Left ventricle myocardium inferior (tissue), 1 donor: Measurements from ENCODE around the gene CFTR. TPM values are rescaled to one million over a fixed set of nuclear protein-coding genes. Genes with fewer than 3 reads are reported as not detected.

Experiments used
- DNase-seq: peaks from one replicate; pipeline ENCODE4 v3.0.0-alpha.2; 2020
- H3K27ac ChIP-seq: fragments of 200-600 bp; replicated peaks from 2 replicates; pipeline ENCODE4 v1.8.0; 2021
- H3K27me3 ChIP-seq: fragments of 200-600 bp; 2 replicates; pipeline ENCODE4 v1.8.0; 2021; ENCODE audit warnings: low read depth
- H3K36me3 ChIP-seq: fragments of 200-600 bp; 2 replicates; pipeline ENCODE4 v1.8.0; 2021
- H3K4me1 ChIP-seq: fragments of 200-600 bp; 2 replicates; pipeline ENCODE4 v1.8.0; 2021
- H3K4me3 ChIP-seq: fragments of 200-600 bp; 2 replicates; pipeline ENCODE4 v1.8.0; 2021; ENCODE audit warnings: mild to moderate bottlenecking, moderate library complexity
- H3K9me3 ChIP-seq: fragments of 200-600 bp; replicated peaks from 2 replicates; pipeline ENCODE4 v1.8.0; 2021
- intact Hi-C: fragments of 100-400 bp; cut with micrococcal nuclease; formaldehyde crosslinking; loops from one replicate; pipeline ENCODE4 v1.11.0; 2022
- total RNA-seq: library from RNA; stranded (reverse); fragmentation: NEBNext Ultra II Directional; extraction: Animal tissue kit (Norgen Biotek cat#: 25700); gene quantifications from one replicate; pipeline ENCODE4 v1.2.1, GENCODE V29; 2021
- TF ChIP-seq, protein P1 (sequence below): fragments of 200-600 bp; IDR thresholded peaks from 2 replicates; pipeline ENCODE4 v1.8.0; 2021; ENCODE audit warnings: antibody characterized with exemption, mild to moderate bottlenecking, borderline replicate concordance
- donor health status: DM: no; HTN: yes; CAD: no; lungs with severe emphysema.

CFTR gene
- total RNA-seq, 1 donor from 2014 or later, result 0.11 TPM

DNA sequence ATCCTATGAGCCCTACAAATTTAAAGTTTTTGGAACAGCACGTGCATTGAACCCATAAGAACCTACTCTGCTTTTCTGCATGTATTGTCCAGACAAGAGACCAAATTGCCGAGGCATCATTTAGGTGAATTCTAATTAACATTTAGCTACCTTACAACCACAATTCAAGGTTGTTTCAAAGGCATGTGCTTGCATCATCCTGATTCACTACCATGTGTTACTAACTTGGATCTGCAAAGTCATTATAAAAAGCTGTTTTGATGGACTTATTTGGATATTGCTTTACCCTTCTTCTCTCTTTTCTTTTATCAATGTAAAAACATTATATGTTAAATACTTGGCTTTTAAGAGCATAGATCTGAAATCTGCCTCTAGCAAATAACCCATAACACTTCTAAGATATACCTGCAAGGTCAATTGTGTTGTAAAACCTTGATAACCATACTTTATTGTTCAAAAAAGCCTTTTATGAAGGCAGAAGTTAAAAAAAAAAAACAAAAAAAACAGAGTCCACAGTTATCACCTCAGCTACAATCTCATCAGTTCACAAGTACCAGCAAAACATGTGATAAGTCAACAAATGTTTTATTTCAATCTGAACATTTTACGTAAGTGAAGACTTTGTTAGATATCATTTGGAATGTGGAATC lies 51.9 kb downstream of the CFTR start:
- intact Hi-C loops, result no loop called here
- Histone ChIP-seq H3K36me3 (no peaks in the 10 kb centered on the region), H3K4me1 (no peaks in the 10 kb centered on the region), H3K27me3 (no peaks in the 10 kb centered on the region), H3K4me3 (no peak overlapping the region), H3K27ac (no peak overlapping the region), H3K9me3 (no peaks in the 10 kb centered on the region)
- TF ChIP-seq, protein P1, sequence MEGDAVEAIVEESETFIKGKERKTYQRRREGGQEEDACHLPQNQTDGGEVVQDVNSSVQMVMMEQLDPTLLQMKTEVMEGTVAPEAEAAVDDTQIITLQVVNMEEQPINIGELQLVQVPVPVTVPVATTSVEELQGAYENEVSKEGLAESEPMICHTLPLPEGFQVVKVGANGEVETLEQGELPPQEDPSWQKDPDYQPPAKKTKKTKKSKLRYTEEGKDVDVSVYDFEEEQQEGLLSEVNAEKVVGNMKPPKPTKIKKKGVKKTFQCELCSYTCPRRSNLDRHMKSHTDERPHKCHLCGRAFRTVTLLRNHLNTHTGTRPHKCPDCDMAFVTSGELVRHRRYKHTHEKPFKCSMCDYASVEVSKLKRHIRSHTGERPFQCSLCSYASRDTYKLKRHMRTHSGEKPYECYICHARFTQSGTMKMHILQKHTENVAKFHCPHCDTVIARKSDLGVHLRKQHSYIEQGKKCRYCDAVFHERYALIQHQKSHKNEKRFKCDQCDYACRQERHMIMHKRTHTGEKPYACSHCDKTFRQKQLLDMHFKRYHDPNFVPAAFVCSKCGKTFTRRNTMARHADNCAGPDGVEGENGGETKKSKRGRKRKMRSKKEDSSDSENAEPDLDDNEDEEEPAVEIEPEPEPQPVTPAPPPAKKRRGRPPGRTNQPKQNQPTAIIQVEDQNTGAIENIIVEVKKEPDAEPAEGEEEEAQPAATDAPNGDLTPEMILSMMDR, result no peak
- DNase-seq, result no peak

DNA sequence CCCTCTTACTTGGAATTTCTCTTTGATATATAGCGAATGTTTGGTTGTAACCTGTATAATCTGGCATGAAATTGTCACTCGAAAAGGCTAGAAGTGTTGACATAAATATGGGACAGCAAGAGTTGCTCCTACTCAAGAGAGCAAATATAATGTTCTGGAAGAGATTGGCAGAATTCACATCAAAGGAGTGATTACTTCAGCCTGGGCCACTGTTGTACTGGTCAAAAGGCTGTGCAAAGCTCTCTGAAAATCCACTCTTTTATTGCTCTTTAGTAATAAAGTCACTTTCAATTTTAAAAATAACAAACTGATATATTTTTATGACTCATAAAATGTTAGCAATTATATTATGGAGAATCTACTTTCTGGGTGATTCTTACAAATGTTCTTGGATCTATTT lies 58.2 kb downstream of the CFTR start:
- Histone ChIP-seq H3K27ac (no peak overlapping the region), H3K4me1 (no peaks in the 10 kb centered on the region), H3K36me3 (no peaks in the 10 kb centered on the region), H3K4me3 (no peak overlapping the region), H3K27me3 (no peaks in the 10 kb centered on the region), H3K9me3 (no peaks in the 10 kb centered on the region)
- DNase-seq, result no peak
- intact Hi-C loops, result no loop called here
- TF ChIP-seq, protein P1, result no peak

DNA sequence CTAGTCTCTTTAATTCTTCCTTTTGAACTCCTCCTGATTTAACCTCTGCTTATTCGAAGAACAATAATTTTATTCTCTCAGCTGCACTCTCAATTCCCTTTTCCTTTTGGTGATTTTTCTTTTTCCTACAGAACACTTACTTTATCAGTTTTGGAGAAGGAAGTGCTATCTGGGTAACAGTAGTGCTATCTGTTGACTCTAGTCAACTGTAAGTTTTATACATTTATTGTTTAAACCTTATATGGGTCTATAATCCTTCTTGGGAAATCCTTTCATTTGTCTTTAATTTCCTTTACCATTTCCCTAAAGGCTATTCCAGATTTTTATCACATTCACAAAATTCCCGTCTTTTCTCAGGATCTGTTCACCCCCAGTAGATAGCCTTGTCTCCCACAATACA lies 64.2 kb downstream of the CFTR start:
- Histone ChIP-seq H3K27ac (no peak overlapping the region), H3K27me3 (no peaks in the 10 kb centered on the region), H3K9me3 (no peaks in the 10 kb centered on the region), H3K4me3 (no peak overlapping the region), H3K36me3 (no peaks in the 10 kb centered on the region), H3K4me1 (no peaks in the 10 kb centered on the region)
- intact Hi-C loops, result no loop called here
- DNase-seq, result no peak
- TF ChIP-seq, protein P1, result no peak

DNA sequence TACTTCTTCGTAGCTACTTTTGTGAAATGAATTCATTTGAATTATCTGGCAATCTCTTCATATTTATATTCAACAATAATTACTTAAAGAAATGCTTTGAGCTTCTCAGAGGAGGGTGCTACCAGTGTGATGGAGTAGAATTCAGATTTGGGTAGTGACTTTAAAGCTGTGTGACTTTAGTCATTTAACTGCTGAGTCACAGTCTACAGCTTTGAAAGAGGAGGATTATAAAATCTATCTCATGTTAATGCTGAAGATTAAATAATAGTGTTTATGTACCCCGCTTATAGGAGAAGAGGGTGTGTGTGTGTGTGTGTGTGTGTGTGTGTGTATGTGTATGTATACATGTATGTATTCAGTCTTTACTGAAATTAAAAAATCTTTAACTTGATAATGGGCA lies 68.2 kb downstream of the CFTR start:
- intact Hi-C loops, result no loop called here
- Histone ChIP-seq H3K27ac (no peak overlapping the region), H3K4me1 (no peaks in the 10 kb centered on the region), H3K36me3 (no peaks in the 10 kb centered on the region), H3K27me3 (no peaks in the 10 kb centered on the region), H3K9me3 (no peaks in the 10 kb centered on the region), H3K4me3 (no peak overlapping the region)
- TF ChIP-seq, protein P1, result no peak
- DNase-seq, result no peak

DNA sequence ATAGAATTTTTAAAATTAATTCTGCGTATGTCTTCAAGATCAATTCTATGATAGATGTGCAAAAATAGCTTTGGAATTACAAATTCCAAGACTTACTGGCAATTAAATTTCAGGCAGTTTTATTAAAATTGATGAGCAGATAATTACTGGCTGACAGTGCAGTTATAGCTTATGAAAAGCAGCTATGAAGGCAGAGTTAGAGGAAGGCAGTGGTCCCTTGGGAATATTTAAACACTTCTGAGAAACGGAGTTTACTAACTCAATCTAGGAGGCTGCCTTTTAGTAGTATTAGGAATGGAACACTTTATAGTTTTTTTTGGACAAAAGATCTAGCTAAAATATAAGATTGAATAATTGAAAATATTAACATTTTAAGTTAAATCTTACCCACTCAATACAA lies 70.8 kb downstream of the CFTR start:
- Histone ChIP-seq H3K9me3 (no peaks in the 10 kb centered on the region), H3K4me3 (no peak overlapping the region), H3K4me1 (no peaks in the 10 kb centered on the region), H3K27me3 (no peaks in the 10 kb centered on the region), H3K36me3 (no peaks in the 10 kb centered on the region), H3K27ac (no peak overlapping the region)
- DNase-seq, result no peak
- TF ChIP-seq, protein P1, result no peak
- intact Hi-C loops, result no loop called here
